Activated CD4-positive, alpha-beta T cell treated with anti-CD3 and anti-CD28 coated beads, Interleukin-2, amount 50 U/mL, for 1 hour (primary cell): Measurements from ENCODE around the gene FAM110A.
"Not testable (repeated sequence)": the region's sequence is repeated elsewhere in the genome, so short reads cannot be mapped to it uniquely, and the experiment has no call there.

Experiments
- DNase-seq: peaks from one replicate; pipeline ENCODE4 v3.0.0-alpha.2; 2020

Gene FAM110A

DNA sequence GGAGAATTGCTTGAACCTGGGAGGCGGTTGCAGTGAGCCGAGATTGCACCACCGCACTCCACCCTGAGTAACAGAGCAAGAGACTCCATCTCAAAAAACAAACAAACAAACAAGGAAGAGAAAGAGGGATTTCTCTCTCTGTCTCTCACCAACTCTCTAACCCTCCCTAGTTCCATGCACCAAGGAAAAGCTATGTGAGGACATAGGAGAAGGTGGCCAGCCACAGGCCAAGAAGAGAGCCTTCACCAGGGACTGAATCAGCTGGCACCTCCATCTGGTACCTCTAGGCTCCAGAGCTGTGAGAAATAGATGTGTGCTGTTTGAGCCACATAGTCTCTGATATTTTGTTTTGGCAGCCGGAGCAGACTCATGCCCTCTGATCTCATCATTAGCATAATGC lies 9.0 kb upstream of the FAM110A start:
- no peak for DNase-seq

DNA sequence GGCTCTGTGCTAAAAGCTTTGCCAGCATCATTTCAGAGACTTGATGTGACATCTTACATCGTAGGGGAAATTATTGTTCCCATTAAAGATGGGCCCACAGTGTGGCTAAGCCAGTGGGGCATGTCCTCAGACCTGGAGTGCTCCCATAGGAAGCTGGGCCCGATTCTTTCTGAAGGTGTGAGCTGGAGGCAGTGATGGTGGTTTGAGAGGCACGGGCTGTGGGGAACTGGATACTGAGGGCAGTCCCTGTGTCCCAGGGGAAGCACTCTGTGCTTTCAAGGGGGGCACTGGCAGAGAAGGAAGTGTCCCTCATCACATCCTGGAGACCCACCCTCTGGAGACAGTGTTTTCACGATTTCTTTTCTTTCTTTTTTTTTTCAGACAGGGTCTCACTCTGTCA lies 8.6 kb upstream of the FAM110A start:
- DNase-seq = no peak

GRCh38 chr20:825710-826421 lies 7.6 kb upstream of the FAM110A start:
- no peak for DNase-seq

DNA sequence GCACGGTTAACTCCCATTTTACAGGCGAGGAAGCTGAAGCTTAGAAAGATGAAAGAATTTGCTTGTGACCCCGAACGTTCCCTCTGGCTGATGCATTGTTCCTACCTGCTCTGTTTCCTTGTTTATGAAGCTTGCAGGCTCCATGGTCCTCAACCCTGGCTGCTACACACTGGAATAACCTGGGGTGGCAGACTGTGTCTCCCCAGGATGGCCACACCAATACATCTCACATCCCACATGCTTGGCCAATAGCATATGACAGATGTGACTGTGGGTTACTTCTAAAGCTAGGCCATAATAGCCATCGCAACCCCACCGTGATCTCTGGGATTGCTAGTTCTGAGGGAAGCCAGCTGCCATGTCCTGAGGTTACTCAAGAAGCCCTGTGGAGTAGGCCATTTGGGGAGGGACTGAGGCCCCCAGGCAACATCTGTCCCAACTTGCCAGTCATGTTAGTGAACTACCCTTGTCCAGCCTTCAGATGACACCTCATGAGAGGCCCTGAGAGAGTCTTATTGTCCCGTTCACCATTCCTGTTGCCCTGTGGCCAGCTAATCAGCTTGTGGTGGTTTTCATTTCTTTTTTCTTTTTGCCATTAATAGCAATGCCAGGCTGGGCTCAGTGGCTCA lies 6.7 kb upstream of the FAM110A start:
- DNase-seq = no peak

GRCh38 chr20:827981-828380 lies 5.5 kb upstream of the FAM110A start:
- not testable (repeated sequence) for DNase-seq

GRCh38 chr20:828987-829386 lies 4.5 kb upstream of the FAM110A start:
- no peak for DNase-seq

- no peak for DNase-seq
These were observed 4.0 kb upstream of the FAM110A start for GRCh38 chr20:829551-829950.

DNA sequence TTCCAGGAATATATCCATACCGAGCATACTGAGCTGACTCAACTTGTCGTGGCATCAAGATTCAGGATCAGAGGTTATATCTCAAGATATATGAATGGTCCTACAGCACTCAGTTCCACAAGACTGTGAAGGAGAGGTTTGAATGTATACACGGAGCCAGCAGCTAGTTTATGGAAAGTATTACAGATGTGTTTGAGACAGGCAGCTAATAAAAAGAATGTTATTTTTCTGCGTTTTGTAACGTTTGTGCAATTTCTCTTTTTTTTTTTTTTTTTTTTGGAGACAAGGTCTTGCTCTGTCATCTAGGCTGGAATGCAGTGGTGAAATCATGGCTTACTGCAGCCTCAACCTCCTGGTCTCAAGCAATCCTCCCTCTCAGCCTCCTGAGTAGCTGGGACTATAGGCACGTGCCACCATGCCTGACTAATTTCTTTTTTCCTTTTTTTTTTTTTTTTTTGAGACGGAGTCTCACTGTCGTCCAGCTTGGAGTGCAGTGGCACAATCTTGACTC lies 3.4 kb upstream of the FAM110A start:
- no peak for DNase-seq

DNA sequence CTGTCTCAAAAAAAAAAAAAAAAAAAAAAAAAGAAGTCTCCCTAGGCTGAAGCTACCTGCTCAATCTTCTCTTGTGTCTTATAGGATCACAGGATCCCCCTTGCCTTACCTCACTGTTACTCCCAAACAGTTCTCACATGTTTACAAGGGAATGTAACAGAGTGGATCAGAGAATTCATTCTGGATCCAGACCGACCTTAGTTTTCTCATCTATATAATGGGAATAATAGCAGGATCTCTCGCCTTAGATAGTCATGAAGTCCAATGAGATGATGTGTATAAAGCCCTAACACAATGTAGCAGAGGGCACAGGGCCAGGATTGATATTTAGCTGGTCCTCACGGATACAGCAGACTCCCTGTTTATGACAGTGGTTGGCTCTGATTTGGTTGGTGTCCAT lies 2.3 kb upstream of the FAM110A start:
- DNase-seq = no peak

DNA sequence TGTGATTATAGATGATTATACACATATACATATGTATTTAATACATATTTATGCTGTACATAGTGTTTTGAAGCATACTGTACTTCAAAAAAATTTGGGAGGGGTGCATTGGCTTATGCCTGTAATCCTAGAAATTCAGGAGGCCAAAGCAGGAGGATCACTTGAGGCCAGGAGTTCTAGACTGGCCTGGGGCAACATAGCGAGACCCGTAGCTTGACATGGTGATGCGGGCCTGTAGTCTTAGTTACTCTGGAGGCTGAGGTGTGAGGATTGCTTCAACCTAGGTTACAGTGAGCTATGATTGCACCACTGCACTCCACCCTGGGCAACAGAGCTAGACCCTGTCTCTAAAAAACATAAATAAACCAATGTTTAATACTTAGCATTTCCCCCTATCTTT lies 1.6 kb upstream of the FAM110A start:
- no peak for DNase-seq

GRCh38 chr20:833121-833449 lies 430 bp upstream of the FAM110A start:
- no peak for DNase-seq

DNA sequence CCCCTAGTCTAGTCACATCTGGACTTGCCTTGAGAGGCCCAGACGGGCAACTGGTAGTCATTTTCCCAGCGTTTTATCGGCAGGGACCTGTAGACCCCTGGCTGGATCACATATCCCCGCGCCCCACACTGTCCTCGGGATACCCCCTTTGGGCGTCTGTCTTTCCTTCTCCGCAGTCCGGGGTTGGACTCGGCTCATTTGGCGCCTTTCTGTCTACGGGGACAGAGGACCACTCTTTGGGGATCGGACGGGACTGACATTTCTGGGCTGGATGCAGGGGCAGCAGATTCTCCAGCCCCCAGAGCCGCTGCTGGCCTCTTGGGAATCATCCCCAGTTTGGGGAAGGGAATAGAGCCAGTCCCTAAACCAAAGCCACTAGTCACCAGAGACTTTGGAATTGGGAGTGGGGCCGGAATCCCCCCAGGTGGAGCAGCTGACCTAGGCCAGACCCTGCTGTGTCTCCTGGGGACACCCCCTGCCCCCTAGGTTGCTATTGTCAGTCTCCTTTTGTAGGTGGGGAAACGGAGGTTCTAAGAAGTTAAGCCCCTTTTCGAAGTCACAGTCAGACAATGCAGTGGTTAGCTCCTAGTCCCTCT lies 734 bp downstream of the FAM110A start:
- DNase-seq = no peak

GRCh38 chr20:835608-836045 lies 2.1 kb downstream of the FAM110A start:
- DNase-seq = no peak

- no peak for DNase-seq
These were observed 2.7 kb downstream of the FAM110A start for GRCh38 chr20:836190-836589.

DNA sequence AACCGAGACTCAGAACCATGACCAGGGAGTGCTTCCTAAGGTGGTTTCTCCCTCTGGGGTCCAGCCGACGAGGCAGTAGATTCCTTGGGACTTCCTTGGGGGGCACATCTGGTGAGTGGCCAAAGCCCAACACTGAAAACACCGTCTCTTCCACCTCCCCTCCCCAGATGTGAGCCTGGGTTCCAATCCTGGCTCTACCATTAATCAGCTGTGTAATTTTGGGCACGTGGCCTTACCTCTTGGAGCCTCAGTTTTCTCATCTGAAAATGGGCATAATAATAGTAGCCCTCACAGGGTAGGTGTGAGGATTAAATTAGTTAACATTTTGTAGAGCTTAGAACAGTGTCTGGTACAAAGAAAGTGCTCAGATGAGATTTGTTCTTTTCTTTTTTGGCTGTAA lies 5.5 kb downstream of the FAM110A start:
- no peak for DNase-seq

GRCh38 chr20:839626-840025 lies 6.1 kb downstream of the FAM110A start:
- no peak for DNase-seq

DNA sequence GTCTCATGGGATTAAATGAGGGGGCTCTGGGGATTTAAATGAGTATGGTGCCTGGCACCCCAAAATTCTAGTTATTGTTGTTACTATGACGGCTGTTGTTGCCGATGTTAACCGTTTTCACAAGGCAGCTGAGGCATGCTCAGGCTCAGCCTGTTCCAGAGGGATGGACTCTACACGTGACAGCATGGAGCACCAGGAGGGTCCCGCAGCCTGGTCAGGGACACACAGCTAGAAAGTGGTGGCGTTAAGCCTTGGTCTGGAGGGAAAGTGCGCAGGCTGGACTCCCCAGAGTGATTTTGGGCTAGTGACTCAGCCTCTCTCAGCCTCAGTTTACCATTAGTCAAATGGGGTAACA lies 7.0 kb downstream of the FAM110A start:
- DNase-seq = no peak

DNA sequence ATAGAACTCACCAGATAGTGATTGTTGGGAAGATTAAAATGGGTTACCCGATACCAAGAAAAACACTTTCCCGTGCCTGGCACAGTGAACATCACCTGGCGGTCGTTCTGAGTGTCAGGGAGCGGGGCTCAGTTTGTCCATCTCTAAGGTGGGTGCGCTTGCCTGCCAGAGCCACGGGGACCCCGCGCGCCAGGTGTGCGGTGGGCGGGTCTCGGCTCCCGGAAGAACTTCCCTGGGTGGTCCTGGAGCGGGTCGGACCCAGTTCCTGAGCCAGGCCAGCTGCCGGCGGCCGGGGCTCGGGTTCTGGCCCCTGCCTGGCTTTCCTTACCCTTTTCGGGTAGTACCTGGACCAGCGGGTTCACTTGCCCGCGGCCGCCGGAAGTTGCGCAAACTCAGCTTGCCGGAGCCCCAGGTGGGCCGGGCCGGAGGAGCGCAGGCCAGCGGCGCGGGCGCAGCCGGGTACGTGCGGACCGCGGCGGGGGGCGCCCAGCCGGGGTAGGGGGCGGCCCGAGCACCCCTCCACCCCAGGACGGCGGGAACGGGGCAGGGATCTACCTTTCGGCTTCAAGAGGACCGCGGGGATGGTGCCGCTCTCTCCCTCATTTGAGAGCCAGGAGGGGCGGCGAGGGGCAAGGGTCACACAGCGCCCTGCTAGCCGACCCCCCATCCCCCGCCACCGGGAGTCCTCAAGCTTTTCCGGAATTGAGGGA lies 7.5 kb downstream of the FAM110A start:
- DNase-seq = no peak

DNA sequence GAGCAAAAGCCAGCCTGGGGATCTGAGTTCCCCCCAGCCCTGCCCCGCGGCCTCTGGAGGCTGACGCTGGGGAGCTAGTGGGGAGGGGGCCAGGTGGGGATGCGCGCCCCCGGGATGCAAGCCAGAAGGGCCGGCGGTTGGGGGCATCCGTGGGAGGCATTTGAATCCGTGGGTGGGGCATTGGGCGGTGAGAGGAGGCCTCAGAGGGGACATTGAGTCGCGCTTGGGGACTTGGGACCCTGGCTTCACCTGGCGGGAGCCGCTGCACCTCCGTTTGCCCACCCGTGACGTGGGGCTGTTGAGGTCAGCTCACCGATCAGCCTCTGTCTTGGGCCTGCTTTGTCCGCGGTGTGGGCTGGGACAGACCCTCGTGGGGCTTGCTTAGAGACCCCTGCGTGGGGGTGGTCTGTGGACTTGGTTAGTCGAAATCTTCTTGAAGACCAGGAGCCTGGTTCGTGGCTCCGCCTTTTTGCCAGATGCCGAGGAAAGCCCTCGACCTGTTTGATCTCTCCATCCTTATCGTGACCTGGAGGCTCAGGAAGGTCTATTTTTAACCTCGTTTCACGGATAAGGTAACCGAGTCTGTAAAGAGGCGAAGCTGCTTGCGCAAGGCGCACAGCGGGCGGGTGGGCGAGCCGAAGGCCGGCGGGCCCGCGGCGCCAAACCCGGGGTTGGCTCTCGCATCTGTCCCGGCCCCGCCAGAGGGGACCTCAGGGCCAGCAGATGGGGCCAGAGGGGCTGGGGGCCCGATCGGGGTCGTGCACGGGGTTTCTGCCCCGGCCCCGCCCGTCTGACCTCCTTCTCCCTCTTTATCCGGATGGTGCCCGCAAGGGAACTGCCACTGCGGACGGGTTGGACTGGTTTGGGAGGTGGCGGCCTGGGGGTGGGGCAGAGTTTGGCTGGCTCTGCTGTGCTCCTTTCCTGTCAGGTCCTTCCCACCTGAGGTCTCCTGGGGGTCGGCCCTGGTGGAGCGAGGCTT lies 8.3 kb downstream of the FAM110A start:
- DNase-seq = no peak

DNA sequence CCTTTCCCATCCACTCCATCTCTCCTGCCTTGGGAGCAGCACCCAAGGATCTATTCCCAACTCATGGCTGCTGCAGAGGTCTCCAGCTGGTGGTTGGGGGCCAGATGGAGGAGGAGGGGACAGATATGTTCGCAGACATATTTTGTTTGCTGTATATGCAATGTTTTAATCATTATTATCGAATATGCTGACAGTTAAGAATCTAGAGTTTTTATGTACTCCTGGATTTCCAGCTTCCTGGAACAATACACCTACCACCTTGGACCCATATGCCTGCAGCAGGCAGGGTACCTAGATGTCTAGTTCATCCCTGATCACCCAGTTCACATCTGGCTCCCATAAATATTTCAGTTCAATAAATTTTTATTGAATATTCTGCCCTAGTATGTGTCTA lies 9.0 kb downstream of the FAM110A start:
- no peak for DNase-seq

DNA sequence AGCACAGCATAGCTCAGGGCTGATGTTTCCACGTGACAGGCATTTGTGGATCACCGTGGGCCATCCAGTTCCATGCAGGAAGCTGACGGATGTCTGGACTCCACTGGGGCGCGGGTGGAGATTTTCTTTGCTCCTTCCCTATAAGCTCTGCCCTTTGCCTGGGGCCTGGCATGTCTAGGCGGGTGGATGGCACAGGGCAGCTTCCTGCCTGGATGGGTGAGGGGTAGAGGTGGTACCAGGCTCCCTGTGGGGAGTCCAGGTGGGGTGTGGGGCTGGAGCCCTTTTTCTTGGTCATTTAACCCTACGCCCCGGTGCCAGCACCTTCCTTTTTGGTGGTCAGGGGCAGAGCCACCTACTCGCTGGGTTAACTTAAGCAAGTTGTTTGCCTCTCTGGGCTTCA lies 10.4 kb downstream of the FAM110A start:
- DNase-seq = no peak

- DNase-seq = peak; percentile 91
These were observed 11.1 kb downstream of the FAM110A start for GRCh38 chr20:844473-845225.
